H9 (cell line): ENCODE results near the gene IGFLR1. TPM values are rescaled to one million over a fixed set of nuclear protein-coding genes. Genes with fewer than 3 reads are reported as not detected.

Source experiments
- DNase-seq: peaks from one replicate; pipeline ENCODE4 v3.0.0-alpha.2; 2017
- H2AFZ ChIP-seq: one replicate; pipeline ENCODE4 v1.6.1; 2013; ENCODE audit warnings: mild to moderate bottlenecking, low read length, control low read depth, moderate library complexity
- H2AK5ac ChIP-seq: 2 replicates; pipeline ENCODE4 v1.6.1; 2013; ENCODE audit warnings: low read length, control low read depth, mixed read lengths; ENCODE audit not compliant: insufficient read length
- H2BK120ac ChIP-seq: one replicate; pipeline ENCODE4 v1.6.1; 2013; ENCODE audit warnings: low read depth, mild to moderate bottlenecking, low read length, control low read depth, inconsistent platforms; ENCODE audit not compliant: poor library complexity, severe bottlenecking
- H2BK12ac ChIP-seq: 2 replicates; pipeline ENCODE4 v1.6.1; 2013; ENCODE audit warnings: low read length, control low read depth, mixed read lengths, low read depth; ENCODE audit not compliant: insufficient read length
- H2BK15ac ChIP-seq: 2 replicates; pipeline ENCODE4 v1.6.1; 2013; ENCODE audit warnings: low read depth, low read length, control low read depth
- H2BK20ac ChIP-seq: one replicate; pipeline ENCODE4 v1.6.1; 2013; ENCODE audit warnings: low read depth, mild to moderate bottlenecking, low read length, control low read depth, inconsistent platforms; ENCODE audit not compliant: poor library complexity, severe bottlenecking
- H2BK5ac ChIP-seq: 2 replicates; pipeline ENCODE4 v1.6.1; 2013; ENCODE audit warnings: low read length, control low read depth, mixed read lengths; ENCODE audit not compliant: insufficient read length
- H3K14ac ChIP-seq: 2 replicates; pipeline ENCODE4 v1.6.1; 2013; ENCODE audit warnings: low read length, control low read depth; ENCODE audit not compliant: insufficient read depth
- H3K18ac ChIP-seq: 2 replicates; pipeline ENCODE4 v1.6.1; 2013; ENCODE audit warnings: low read depth, mild to moderate bottlenecking, mixed read lengths, low read length, control low read depth; ENCODE audit not compliant: insufficient read length
- H3K23ac ChIP-seq: 2 replicates; pipeline ENCODE4 v1.6.1; 2013; ENCODE audit warnings: low read length, control low read depth, mixed read lengths, low read depth; ENCODE audit not compliant: insufficient read length
- H3K23me2 ChIP-seq: 2 replicates; pipeline ENCODE4 v1.6.1; 2013; ENCODE audit warnings: low read depth, mild to moderate bottlenecking, mixed read lengths, low read length, control low read depth; ENCODE audit not compliant: insufficient read length, poor library complexity, severe bottlenecking
- H3K27ac ChIP-seq: 2 replicates; pipeline ENCODE4 v1.5.1; 2013; ENCODE audit warnings: low read length, control low read depth, mixed read lengths, low read depth; ENCODE audit not compliant: insufficient read length
- H3K27me3 ChIP-seq: 2 replicates; pipeline ENCODE4 v1.6.1; 2013; ENCODE audit warnings: low read length, control low read depth, inconsistent platforms; ENCODE audit not compliant: insufficient read depth
- H3K4ac ChIP-seq: 2 replicates; pipeline ENCODE4 v1.6.1; 2013; ENCODE audit warnings: low read depth, mild to moderate bottlenecking, control low read depth, inconsistent platforms, low read length, moderate library complexity
- H3K4me1 ChIP-seq: 2 replicates; pipeline ENCODE4 v1.6.1; 2013; ENCODE audit warnings: low read length, control low read depth, inconsistent platforms; ENCODE audit not compliant: insufficient read depth
- H3K4me2 ChIP-seq: 2 replicates; pipeline ENCODE4 v1.6.1; 2013; ENCODE audit warnings: low read length, control low read depth, mixed read lengths; ENCODE audit not compliant: insufficient read length, insufficient read depth
- H3K56ac ChIP-seq: 2 replicates; pipeline ENCODE4 v1.6.1; 2013; ENCODE audit warnings: low read depth, mild to moderate bottlenecking, mixed read lengths, low read length, control low read depth; ENCODE audit not compliant: insufficient read length
- H3K79me1 ChIP-seq: 2 replicates; pipeline ENCODE4 v1.6.1; 2013; ENCODE audit warnings: low read depth, mild to moderate bottlenecking, moderate library complexity, low read length, control low read depth, inconsistent platforms; ENCODE audit not compliant: insufficient read depth, poor library complexity, severe bottlenecking
- H3K79me2 ChIP-seq: 2 replicates; pipeline ENCODE4 v1.6.1; 2013; ENCODE audit warnings: low read length, control low read depth, inconsistent platforms; ENCODE audit not compliant: insufficient read depth
- H3K9ac ChIP-seq: 2 replicates; pipeline ENCODE4 v1.6.1; 2013; ENCODE audit warnings: low read length, control low read depth, mixed read lengths; ENCODE audit not compliant: insufficient read length; ENCODE audit errors: extremely low read depth
- H3K9me3 ChIP-seq: one replicate; pipeline ENCODE4 v1.6.1; 2013; ENCODE audit warnings: low read depth, low read length, inconsistent platforms; ENCODE audit not compliant: control insufficient read depth
- H3T11ph ChIP-seq: one replicate; pipeline ENCODE4 v1.6.1; 2013; ENCODE audit warnings: mild to moderate bottlenecking, low read length, control low read depth, inconsistent platforms
- H4K20me1 ChIP-seq: one replicate; pipeline ENCODE4 v1.6.1; 2013; ENCODE audit not compliant: control insufficient read depth, insufficient read length, insufficient read depth
- H4K5ac ChIP-seq: 2 replicates; pipeline ENCODE4 v1.6.1; 2013; ENCODE audit warnings: low read depth, mild to moderate bottlenecking, mixed read lengths, low read length, control low read depth; ENCODE audit not compliant: insufficient read length
- H4K8ac ChIP-seq: replicated peaks from 2 replicates; pipeline ENCODE4 v1.6.1; 2013; ENCODE audit warnings: low read length, control low read depth, mixed read lengths, low read depth; ENCODE audit not compliant: insufficient read length
- H4K91ac ChIP-seq: 2 replicates; pipeline ENCODE4 v1.6.1; 2013; ENCODE audit warnings: low read depth, mild to moderate bottlenecking, moderate library complexity, mixed read lengths, low read length, control low read depth; ENCODE audit not compliant: insufficient read length
- H3K27ac Mint-ChIP-seq, 3 experiments: 2 replicates in 2 of 3; 3 replicates in 1 of 3; pipeline ENCODE4 v1.8.0; 2020 to 2021; ENCODE audit warnings: mixed read lengths in 3 of 3, mild to moderate bottlenecking in 1 of 3, moderate library complexity in 1 of 3
- H3K27me3 Mint-ChIP-seq: 2 replicates; pipeline ENCODE4 v1.8.0; 2021; ENCODE audit warnings: low read depth, mild to moderate bottlenecking, moderate library complexity, mixed read lengths
- H3K36me3 Mint-ChIP-seq, 3 experiments: 2 replicates in 2 of 3; 3 replicates in 1 of 3; pipeline ENCODE4 v1.8.0; 2020 to 2021; ENCODE audit warnings: low read depth in 3 of 3, mixed read lengths in 3 of 3; ENCODE audit not compliant: insufficient read depth in 1 of 3
- H3K4me1 Mint-ChIP-seq, 2 experiments: 2 replicates each; pipeline ENCODE4 v1.8.0; 2020; ENCODE audit warnings: mixed read lengths in 2 of 2
- H3K4me3 Mint-ChIP-seq, 2 experiments: 2 replicates in 1 of 2; 3 replicates in 1 of 2; pipeline ENCODE4 v1.8.0; 2020 to 2021; ENCODE audit warnings: mild to moderate bottlenecking in 2 of 2, mixed read lengths in 2 of 2, moderate library complexity in 1 of 2
- H3K9me3 Mint-ChIP-seq, 2 experiments: 2 replicates in 1 of 2; 3 replicates in 1 of 2; pipeline ENCODE4 v1.8.0; 2020; ENCODE audit warnings: mild to moderate bottlenecking in 2 of 2, mixed read lengths in 2 of 2, moderate library complexity in 1 of 2
- CTCF ChIP-seq: fragments of 200-600 bp; sonication (generic); conservative IDR thresholded peaks from 3 replicates; pipeline ENCODE4 v1.8.0; 2021; ENCODE audit warnings: antibody characterized with exemption, mild to moderate bottlenecking
- WGBS: extraction: QIAGEN DNeasy Blood & Tissue Kit; methylation state at CpG from one replicate; pipeline ENCODE4 v1.1.7; 2013; ENCODE audit warnings: missing lambda C conversion rate, low lambda C conversion rate, mixed read lengths; ENCODE audit not compliant: insufficient read length; ENCODE audit errors: extremely low coverage; 5-methylcytosine and 5-hydroxymethylcytosine counted together
- total RNA-seq: library from RNA; stranded (reverse); gene quantifications from 2 replicates; pipeline ENCODE4 v1.2.1, GENCODE V29; 2021

Gene IGFLR1
- total RNA-seq, 1 experiment from 2014 or later: 2.9 TPM

DNA sequence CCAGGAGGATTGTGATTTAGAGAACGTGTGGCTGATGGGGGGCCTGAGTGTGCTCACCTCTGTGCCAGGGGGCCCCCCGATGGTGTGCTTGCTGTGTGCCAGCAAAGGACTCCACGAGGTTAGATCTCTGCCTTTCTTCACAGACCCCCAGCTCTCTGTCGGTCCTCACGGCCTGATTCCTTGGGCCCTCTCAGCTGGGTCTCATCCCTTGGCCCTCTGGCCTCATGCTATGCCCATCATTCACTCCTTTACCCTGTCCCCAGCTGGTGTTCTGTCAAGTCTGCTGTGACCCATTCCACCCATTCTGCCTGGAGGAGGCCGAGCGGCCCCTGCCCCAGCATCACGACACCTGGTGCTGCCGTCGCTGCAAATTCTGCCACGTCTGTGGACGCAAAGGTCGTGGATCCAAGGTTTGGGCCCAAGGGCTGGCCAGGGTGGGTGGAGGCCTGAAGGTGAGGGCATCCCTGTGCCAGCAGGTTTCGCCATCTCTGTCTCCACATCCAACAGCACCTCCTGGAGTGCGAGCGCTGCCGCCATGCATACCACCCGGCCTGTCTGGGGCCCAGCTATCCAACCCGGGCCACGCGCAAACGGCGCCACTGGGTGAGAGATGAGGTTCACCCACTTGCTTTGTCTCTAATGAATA, 16.9 kb downstream of the IGFLR1 start:
- no peaks in the 10 kb centered on the region for H3K4me1 ChIP-seq
- no peaks in the 10 kb centered on the region for H3K79me2 ChIP-seq
- no peak overlapping the region for H2BK15ac ChIP-seq
- TF ChIP-seq CTCF: no peak
- H4K20me1 ChIP-seq: no peaks in the 10 kb centered on the region
- peaks cover 62 to 92% (median 89%) of the 10 kb centered on the region in 3 experiments for H3K36me3 Mint-ChIP-seq
- H3K27me3 ChIP-seq: no peaks in the 10 kb centered on the region
- H3K9me3 Mint-ChIP-seq: no peaks in the 10 kb centered on the region
- H2AFZ ChIP-seq: no peak overlapping the region
- no peak overlapping the region for H2BK20ac ChIP-seq
- no peak overlapping the region for H4K8ac ChIP-seq
- no peaks in the 10 kb centered on the region for H3K4me1 Mint-ChIP-seq
- no peak overlapping the region for H2BK120ac ChIP-seq
- H3K27ac Mint-ChIP-seq: no peak overlapping the region
- no peak overlapping the region for H2AK5ac ChIP-seq
- no peak overlapping the region for H3K23ac ChIP-seq
- no peak overlapping the region for H2BK12ac ChIP-seq
- no peak overlapping the region for H3K4me2 ChIP-seq
- H3K9me3 ChIP-seq: no peaks in the 10 kb centered on the region
- no peaks in the 10 kb centered on the region for H3K79me1 ChIP-seq
- H3K27ac ChIP-seq: no peak overlapping the region
- H4K5ac ChIP-seq: no peak overlapping the region
- no peak overlapping the region for H3K56ac ChIP-seq
- no peak for DNase-seq
- WGBS: no CpG with 5 or more reads among the region's 23 CpGs
- no peaks in the 10 kb centered on the region for H3K23me2 ChIP-seq
- no peaks in the 10 kb centered on the region; the same call in 1 of the 2 replicates for H3K27me3 Mint-ChIP-seq
- H3K18ac ChIP-seq: no peak overlapping the region
- H3T11ph ChIP-seq: no peak overlapping the region
- no peak overlapping the region for H3K9ac ChIP-seq
- no peak overlapping the region for H3K4ac ChIP-seq
- H3K4me3 Mint-ChIP-seq: no peak overlapping the region
- no peak overlapping the region for H3K14ac ChIP-seq
- no peak overlapping the region for H2BK5ac ChIP-seq
- no peak overlapping the region for H4K91ac ChIP-seq
